ENCODE data around the gene DNAH3. TPM values are rescaled to one million over a fixed set of nuclear protein-coding genes. Genes with fewer than 3 reads are reported as not detected.
A peak's percentile ranks its signal among the peaks of the same experiment; 100 is the strongest.

Gene DNAH3
- total RNA-seq, 1 donor from 2014 or later = 0.19 TPM

- TF ChIP-seq CTCF (IDR thresholded peaks at IDR 0.05; ENCODE audit: unreplicated experiment) = no peak
- Mint-ChIP-seq H3K4me3 (ENCODE audit: low read depth) (no peak overlapping the region), H3K9me3 (ENCODE audit: low read depth) (no peaks in the 10 kb centered on the region), H3K27me3 (no peaks in the 10 kb centered on the region), H3K36me3 (ENCODE audit: insufficient read depth) (peaks cover 20% of the 10 kb centered on the region), H3K4me1 (ENCODE audit: low read depth) (no peaks in the 10 kb centered on the region), H3K27ac (no peak overlapping the region)
- no peak for DNase-seq (ENCODE audit: low spot score, unreplicated experiment)
Observed at GRCh38 chr16:21167929-21168602, 17.4 kb upstream of the DNAH3 start.

GRCh38 chr16:21167360-21167759, 16.7 kb upstream of the DNAH3 start:
- no peaks in the 10 kb centered on the region for H3K9me3 Mint-ChIP-seq (ENCODE audit: low read depth)
- no peak for TF ChIP-seq CTCF (IDR thresholded peaks at IDR 0.05; ENCODE audit: unreplicated experiment)
- H3K4me1 Mint-ChIP-seq (ENCODE audit: low read depth) = no peaks in the 10 kb centered on the region
- DNase-seq (ENCODE audit: low spot score, unreplicated experiment) = no peak
- peaks cover 19% of the 10 kb centered on the region for H3K36me3 Mint-ChIP-seq (ENCODE audit: insufficient read depth)
- no peaks in the 10 kb centered on the region for H3K27me3 Mint-ChIP-seq
- H3K4me3 Mint-ChIP-seq (ENCODE audit: low read depth) = no peak overlapping the region
- no peak overlapping the region for H3K27ac Mint-ChIP-seq

GRCh38 chr16:21166561-21166961, 15.9 kb upstream of the DNAH3 start:
- H3K27ac Mint-ChIP-seq = peak overlapping the region; percentile 29
- no peaks in the 10 kb centered on the region for H3K9me3 Mint-ChIP-seq (ENCODE audit: low read depth)
- no peaks in the 10 kb centered on the region for H3K4me1 Mint-ChIP-seq (ENCODE audit: low read depth)
- DNase-seq (ENCODE audit: low spot score, unreplicated experiment) = no peak
- no peak overlapping the region for H3K4me3 Mint-ChIP-seq (ENCODE audit: low read depth)
- no peaks in the 10 kb centered on the region for H3K27me3 Mint-ChIP-seq
- H3K36me3 Mint-ChIP-seq (ENCODE audit: insufficient read depth) = peaks cover 20% of the 10 kb centered on the region
- no peak for TF ChIP-seq CTCF (IDR thresholded peaks at IDR 0.05; ENCODE audit: unreplicated experiment)

- H3K36me3 Mint-ChIP-seq (ENCODE audit: insufficient read depth) = peaks cover 18% of the 10 kb centered on the region
- peaks cover 3% of the 10 kb centered on the region for H3K4me1 Mint-ChIP-seq (ENCODE audit: low read depth)
- no peak for DNase-seq (ENCODE audit: low spot score, unreplicated experiment)
- no peak overlapping the region for H3K4me3 Mint-ChIP-seq (ENCODE audit: low read depth)
- no peaks in the 10 kb centered on the region for H3K27me3 Mint-ChIP-seq
- no peak overlapping the region for H3K27ac Mint-ChIP-seq
- TF ChIP-seq CTCF (IDR thresholded peaks at IDR 0.05; ENCODE audit: unreplicated experiment) = no peak
- H3K9me3 Mint-ChIP-seq (ENCODE audit: low read depth) = no peaks in the 10 kb centered on the region
Observed at GRCh38 chr16:21164521-21165168, 14.0 kb upstream of the DNAH3 start.

- no peak overlapping the region for H3K27ac Mint-ChIP-seq
- peaks cover 18% of the 10 kb centered on the region for H3K36me3 Mint-ChIP-seq (ENCODE audit: insufficient read depth)
- peaks cover 9% of the 10 kb centered on the region for H3K4me1 Mint-ChIP-seq (ENCODE audit: low read depth)
- H3K4me3 Mint-ChIP-seq (ENCODE audit: low read depth) = no peak overlapping the region
- DNase-seq (ENCODE audit: low spot score, unreplicated experiment) = no peak
- TF ChIP-seq CTCF (IDR thresholded peaks at IDR 0.05; ENCODE audit: unreplicated experiment) = no peak
- no peaks in the 10 kb centered on the region for H3K27me3 Mint-ChIP-seq
- no peaks in the 10 kb centered on the region for H3K9me3 Mint-ChIP-seq (ENCODE audit: low read depth)
Observed at GRCh38 chr16:21163576-21163975, 12.9 kb upstream of the DNAH3 start.

Measured in progenitor cell of endocrine pancreas (in vitro differentiated cells).